GM12878 (cell line): ENCODE measurements around the gene PTGR3. TPM values are rescaled to one million over a fixed set of nuclear protein-coding genes. Genes with fewer than 3 reads are reported as not detected.

Source experiments
- ATF7 ChIP-seq: fragments of 450-650 bp; IDR thresholded peaks from 2 replicates; pipeline ENCODE4 v1.6.1; 2016; ENCODE audit warnings: low read depth, mild to moderate bottlenecking
- CHD1 ChIP-seq: IDR thresholded peaks from 2 replicates; pipeline ENCODE4 v1.6.1; 2012; ENCODE audit warnings: low read depth, low read length, improper control_type of control experiment
- ELK1 ChIP-seq: IDR thresholded peaks from 2 replicates; pipeline ENCODE4 v1.6.1; 2012; ENCODE audit warnings: low read depth, low read length, improper control_type of control experiment
- GATAD2B ChIP-seq: fragments of 450-650 bp; conservative IDR thresholded peaks from 2 replicates; pipeline ENCODE4 v1.6.1; 2017; ENCODE audit warnings: low read depth, mild to moderate bottlenecking, moderate library complexity
- RUNX3 ChIP-seq: IDR thresholded peaks from 2 replicates; pipeline ENCODE4 v1.6.1; 2012; ENCODE audit warnings: low read length, inconsistent platforms
- TBL1XR1 ChIP-seq: IDR thresholded peaks from 2 replicates; pipeline ENCODE4 v1.6.1; 2012; ENCODE audit warnings: low read depth, low read length, improper control_type of control experiment
- ZBTB11 ChIP-seq: fragments of 450-650 bp; formaldehyde crosslinking; IDR thresholded peaks from 2 replicates; pipeline ENCODE4 v1.5.0; 2022; ENCODE audit warnings: mild to moderate bottlenecking, missing genetic modification characterization
- ZNF24 ChIP-seq: fragments of 450-650 bp; IDR thresholded peaks from 2 replicates; pipeline ENCODE4 v1.6.1; 2017; ENCODE audit warnings: antibody characterized with exemption, mild to moderate bottlenecking
- ZNF687 ChIP-seq: fragments of 450-650 bp; IDR thresholded peaks from 2 replicates; pipeline ENCODE4 v1.6.1; 2017; ENCODE audit warnings: mild to moderate bottlenecking, moderate library complexity
- polyA plus RNA-seq, 11 experiments: library from polyadenylated mRNA; depleted of rRNA in 4 of 11; unstranded in 6 of 11; stranded (reverse) in 5 of 11; fragments of >200 nt; fragmentation: Nextera tagmentation in 4 of 11; fragmentation: Illumina TruSeq in 1 of 11; extraction: Ambion mirVana in 4 of 11; extraction: Trizol in 1 of 11; gene quantifications; 1 replicate in 1 of 11; 2 replicates in 10 of 11; pipeline versions ENCODE4 v1.2.1 to v1.2.3, GENCODE V29; 2011 to 2016; ENCODE audit warnings: inconsistent platforms in 2 of 11, missing spikeins in 2 of 11, low read depth in 1 of 11
- total RNA-seq, 4 experiments: library from RNA; depleted of rRNA in 3 of 4; stranded (reverse); fragments of >200 nt in 3 of 4; fragmentation: Illumina TruSeq in 1 of 4; extraction: Trizol in 1 of 4; gene quantifications; 2 replicates each; pipeline versions ENCODE4 v1.2.1 to v1.2.3, GENCODE V29; 2013 to 2021

PTGR3 gene
- total and polyA plus RNA-seq, 10 of the 15 experiments (the other 5 are each of a cell fraction or from before 2014, with no cell fraction given): 6.2 to 69.8 (median 21.9) TPM

- no peak for TF ChIP-seq ZNF687
- TF ChIP-seq RUNX3: no peak
- TF ChIP-seq GATAD2B: no peak
- TF ChIP-seq CHD1: no peak
- no peak for TF ChIP-seq ZNF24
- TF ChIP-seq ZBTB11 (CRISPR knock-in tag): no peak
- TF ChIP-seq TBL1XR1: no peak
- TF ChIP-seq ATF7: no peak
- TF ChIP-seq ELK1: no peak
These were observed 48.6 kb downstream of the PTGR3 start (continued) for GRCh38 chr18:75160364-75160763.
